HG03520 (cell line): ENCODE results near the gene SSR3.

Experiments used
- ATAC-seq: cut with Tn5 transposase; IDR thresholded peaks from one replicate; pipeline ENCODE4 v1.9.1; 2021; ENCODE audit warnings: mild to moderate bottlenecking, moderate library complexity; ENCODE audit not compliant: unreplicated experiment

The SSR3 gene

GRCh38 chr3:156495816-156496215 lies 59.1 kb downstream of the SSR3 start:
- ATAC-seq: no peak

GRCh38 chr3:156493887-156494286 lies 61.0 kb downstream of the SSR3 start:
- ATAC-seq: no peak

- ATAC-seq: no peak
Observed at GRCh38 chr3:156492801-156493261, 62.1 kb downstream of the SSR3 start.

GRCh38 chr3:156491192-156491591 lies 63.7 kb downstream of the SSR3 start:
- ATAC-seq: no peak
